HG03457 (cell line): ENCODE measurements around the gene CYP1B1.
"Not testable (repeated sequence)": the region's sequence is repeated elsewhere in the genome, so short reads cannot be mapped to it uniquely, and the experiment has no call there.

Experiments used
- ATAC-seq: cut with Tn5 transposase; IDR thresholded peaks from one replicate; pipeline ENCODE4 v1.9.1; 2021; ENCODE audit warnings: moderate number of reproducible peaks; ENCODE audit not compliant: unreplicated experiment

CYP1B1 gene

DNA sequence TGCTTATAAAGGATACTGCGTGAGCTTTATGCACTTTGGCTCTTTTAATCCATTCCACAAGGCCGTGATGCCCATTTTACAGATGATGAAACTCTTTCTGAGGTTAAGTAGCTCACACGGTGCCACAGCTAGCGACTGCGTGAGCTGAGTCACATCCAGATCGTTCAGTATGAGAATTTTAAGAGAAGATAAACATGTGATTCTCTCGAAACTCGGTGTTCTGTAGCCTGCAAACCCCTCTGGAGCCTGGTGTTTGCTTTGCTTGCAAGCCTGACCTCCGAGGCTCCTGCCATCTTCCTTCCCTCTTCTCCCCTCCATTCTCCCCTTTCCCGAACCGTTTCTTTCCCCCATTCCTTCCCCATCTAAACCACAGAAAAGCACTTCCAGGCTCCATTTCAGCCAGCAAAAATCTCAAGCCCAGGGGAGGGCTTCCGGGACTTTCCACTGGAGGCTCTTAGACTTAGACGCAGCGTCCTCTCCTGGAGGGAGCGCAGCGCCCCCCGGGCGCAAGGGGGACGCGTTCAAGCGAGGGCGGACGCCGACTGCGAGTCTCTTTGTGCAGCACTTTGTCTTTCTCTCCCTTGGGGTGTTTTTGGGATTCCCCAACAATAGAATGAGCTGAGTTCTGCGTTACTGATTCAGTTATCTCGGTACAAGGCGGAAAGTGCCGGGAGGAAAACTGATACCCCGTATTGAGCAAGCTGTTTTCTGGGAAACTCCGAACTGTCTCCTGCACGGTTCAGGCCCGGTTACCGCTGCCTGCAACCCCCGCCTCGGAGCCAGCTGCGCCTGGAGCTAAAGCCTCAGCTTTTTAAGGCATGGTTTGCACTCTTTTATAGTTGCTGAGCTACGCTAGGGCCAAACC is 38.0 kb downstream of the CYP1B1 start:
- ATAC-seq, result peak; percentile 59

DNA sequence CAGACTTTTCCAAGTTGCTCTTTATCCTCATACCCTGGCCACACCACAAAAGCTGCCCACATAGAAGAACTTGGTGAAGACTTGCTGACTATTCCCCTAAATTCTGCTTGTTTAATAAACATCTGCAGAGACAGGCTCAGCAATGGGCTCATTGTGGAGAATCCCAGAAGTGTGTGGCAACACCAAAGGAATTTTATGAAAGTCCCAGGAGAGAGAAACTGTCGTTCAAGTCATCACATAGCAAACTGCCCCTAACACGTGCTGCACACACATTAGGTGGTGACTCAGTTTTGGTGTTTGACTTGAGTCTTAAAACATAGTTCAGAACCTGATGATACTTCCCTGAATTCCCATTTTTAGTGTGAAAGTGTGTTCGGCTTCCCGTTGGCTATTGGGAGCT is 38.6 kb downstream of the CYP1B1 start:
- ATAC-seq, result no peak

DNA sequence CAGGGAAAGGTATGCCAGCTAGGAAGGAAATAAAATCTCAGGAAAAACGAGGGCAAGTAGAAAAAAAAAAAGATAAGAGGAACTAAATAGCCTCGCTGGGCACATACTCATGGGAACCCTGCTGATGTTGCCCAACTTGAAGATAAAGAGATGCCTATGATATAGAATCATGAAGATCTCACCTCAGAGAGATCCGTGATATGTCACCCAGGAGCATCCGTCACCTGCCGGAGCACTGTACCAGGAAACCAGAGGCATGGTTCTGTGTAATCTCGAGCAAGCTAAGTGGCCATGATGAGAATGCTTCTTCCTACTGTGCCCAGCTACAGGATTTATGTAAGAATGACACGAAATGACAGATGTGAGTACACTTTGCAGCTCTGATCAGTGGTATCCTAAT is 40.0 kb downstream of the CYP1B1 start:
- ATAC-seq, result no peak

DNA sequence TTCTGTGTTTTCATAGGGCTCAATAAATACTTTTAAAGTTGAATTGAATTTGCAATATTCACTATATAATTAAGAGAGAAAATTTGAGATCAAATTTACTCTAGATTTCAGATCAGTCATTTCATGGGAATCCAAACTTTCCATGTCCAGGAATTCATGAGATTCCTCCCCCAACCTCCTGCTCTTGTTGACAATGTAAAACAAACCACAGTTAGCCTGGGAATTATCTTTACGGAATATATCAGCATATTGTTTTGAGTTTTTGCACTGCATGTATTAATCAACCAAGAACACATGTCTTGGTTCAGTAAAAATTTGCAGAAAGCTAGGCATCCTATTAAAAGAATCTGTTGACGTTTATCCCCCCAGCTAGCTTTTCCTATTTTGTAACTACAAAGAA is 42.3 kb downstream of the CYP1B1 start:
- no peak for ATAC-seq

DNA sequence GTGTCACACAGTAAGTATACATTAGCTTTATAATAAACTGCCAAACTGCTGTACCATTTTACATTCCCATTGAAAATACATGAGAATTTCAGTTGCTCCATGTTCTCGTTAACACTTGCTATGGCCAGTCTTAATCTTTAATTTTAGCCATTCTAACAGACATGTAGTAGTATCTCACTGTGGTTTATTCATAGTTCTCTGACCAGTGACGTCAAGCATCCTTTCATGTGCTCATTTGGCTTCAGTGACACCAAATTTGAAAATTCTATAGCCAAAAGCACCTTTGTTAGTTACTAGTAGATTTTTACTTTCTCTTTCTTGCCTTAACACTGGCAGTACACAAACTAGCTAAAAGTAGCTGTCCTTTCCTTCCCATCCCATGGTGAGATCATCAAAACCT is 43.0 kb downstream of the CYP1B1 start:
- ATAC-seq, result no peak

DNA sequence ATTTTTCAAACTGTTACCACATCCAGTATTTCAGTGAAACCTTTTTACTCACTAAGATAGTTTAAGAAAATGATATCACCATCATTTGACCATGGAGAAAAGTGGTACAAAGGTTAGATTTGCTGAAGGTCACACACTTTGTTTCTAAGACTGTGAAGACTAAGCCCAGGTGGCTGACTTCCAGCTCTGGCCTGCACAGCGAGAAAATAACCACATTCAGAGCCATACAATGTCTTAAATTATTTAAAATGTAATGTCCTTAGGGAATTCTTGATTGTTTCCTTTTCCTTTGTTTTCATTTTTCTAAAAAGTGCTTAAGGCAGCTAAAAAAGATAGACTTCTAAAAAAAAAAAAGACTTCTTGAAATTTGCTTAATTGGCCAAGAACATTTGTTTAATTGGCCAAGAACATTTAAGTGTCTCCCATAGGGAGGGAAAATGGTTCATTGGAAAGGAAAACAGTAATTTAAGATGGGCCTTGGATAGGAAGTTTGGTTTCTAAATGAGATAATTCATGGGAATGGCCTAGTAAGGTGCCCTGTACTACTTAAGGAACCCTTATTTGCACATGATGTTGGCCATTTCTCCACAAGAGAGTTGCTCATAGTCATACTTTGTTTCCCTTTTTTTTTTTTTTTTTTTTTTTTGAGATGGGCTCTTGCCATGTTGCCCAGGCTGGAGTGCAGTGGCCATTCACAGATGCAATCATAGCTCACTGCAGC is 45.2 kb downstream of the CYP1B1 start:
- no peak for ATAC-seq

DNA sequence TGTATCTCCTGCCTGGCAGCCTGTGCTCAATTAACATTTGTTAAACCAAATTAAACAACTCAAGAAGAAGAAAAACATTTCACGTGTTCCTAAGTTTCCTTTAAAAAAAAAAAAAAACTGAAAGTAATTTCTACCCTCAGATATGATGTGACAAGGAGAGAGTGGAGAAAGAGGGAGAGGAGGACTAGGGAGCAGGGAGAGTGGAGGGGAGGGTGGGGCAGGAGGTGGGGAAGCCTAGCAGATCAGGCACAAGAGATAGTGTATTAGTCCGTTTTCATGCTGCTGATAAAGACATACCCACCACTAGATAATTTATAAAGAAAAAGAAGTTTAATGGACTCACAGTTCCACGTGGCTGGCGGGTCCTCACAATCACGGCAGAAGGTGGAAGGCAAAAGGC is 46.4 kb downstream of the CYP1B1 start:
- no peak for ATAC-seq

DNA sequence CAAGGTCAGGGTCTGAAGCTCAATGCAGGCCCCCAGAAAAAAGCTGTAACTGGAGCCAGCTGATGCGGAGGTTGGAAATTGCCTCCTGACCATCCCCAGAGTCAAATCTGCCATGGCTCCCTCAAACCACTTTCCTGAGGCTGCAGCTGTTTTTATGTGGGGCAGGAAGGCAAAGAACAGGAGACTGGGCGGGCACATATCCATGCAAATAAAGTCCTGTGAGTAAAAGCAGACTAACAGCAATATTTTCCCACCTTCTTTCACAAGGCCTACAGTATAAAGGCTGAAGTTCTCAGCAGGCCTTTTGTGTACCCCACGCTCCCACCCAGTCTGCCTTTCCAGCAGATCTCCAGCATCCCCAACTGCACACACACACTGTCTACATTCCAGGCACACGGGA is 47.1 kb downstream of the CYP1B1 start:
- ATAC-seq, result no peak

DNA sequence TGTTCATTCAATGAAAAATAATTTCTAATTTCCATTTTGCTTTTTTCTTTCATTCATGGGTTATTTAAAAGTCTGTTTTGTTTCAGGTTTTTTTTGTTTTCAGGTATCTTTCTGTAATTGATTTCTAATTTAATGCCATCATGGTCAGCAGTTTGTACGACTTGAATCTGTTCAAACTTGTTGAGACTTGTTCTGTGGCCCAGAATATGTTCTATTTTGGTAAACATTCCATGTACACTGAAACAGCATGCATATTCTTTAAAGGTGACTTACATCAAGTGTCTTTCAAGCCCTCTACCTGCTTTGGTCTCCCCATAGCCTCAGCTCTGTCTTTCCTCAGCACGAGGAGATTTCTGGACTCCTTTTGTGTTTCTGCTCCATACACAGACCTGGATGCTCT is 49.1 kb downstream of the CYP1B1 start:
- ATAC-seq, result no peak

DNA sequence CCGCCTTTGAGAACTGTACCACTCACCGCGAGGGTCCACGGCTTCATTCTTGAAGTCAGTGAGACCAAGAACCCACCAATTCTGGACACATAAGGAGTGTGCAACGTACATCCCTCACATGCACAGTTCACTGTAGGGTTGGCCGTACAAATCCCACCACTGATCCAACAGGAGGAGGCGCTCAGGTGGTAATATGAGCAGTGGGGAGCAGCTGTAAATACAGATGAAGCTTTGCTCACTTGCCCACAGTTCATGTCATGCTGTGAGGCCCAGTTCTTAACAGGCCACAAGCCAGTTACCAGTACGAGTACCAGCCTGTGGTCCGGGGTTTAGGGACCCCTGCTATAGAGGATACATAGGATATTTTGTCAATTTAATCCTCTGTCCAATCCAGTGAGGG is 54.4 kb downstream of the CYP1B1 start:
- ATAC-seq, result no peak

DNA sequence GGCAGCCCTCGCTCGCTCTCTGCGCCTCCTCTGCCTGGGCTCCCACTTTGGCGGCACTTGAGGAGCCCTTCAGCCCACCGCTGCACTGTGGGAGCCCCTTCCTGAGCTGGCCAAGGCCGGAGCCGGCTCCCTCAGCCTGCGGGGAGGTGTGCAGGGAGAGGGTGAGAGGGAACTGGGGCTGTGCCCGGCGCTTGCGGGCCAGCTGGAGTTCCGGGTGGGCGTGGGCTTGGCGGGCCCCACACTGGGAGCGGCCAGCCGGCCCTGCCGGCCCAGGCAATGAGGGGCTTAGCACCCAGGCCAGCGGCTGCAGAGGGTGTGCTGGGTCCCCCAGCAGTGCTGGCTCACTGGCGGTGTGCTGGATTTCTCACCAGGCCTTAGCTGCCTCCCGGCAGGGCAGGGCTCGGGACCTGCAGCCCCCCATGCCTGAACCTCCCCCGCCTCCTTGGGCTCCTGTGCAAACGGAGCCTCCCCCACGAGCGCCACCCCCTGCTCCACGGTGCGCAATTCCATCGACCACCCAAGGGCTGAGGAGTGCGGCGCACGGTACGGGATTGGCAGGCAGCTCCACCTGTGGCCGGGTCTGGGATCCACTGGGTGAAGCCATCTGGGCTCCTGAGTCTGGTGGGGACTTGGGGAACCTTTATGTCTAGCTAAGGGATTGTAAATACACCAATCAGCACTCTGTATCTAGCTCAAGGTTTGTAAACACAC is 55.4 kb downstream of the CYP1B1 start:
- not testable (repeated sequence) for ATAC-seq

DNA sequence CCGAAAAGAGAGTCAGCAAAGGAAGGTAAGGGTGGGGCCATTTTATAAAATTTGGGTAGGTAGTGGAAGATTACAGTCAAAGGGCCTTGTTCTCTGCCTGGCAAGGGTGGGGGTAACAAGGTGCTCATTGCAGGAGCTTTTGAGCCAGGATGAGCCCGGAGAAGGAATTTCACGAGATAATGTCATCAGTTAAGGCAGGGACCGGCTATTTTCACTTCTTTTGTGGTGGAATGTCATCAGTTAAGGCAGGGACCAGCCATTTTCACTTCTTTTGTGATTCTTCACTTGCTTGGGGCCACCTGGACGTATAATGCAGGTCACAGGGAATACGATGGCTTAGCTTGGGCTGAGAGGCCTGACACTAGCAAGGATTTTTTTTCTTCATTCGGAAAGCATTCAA is 58.1 kb downstream of the CYP1B1 start:
- ATAC-seq, result no peak
